GM19099 (cell line): ENCODE measurements around the gene BCKDHA.

ENCODE experiments used
- POLR2A ChIP-seq: IDR thresholded peaks from 3 replicates; pipeline ENCODE4 v1.6.1; 2011; ENCODE audit warnings: low read depth; ENCODE audit not compliant: insufficient read length; ENCODE audit errors: extremely low read depth

BCKDHA gene

DNA sequence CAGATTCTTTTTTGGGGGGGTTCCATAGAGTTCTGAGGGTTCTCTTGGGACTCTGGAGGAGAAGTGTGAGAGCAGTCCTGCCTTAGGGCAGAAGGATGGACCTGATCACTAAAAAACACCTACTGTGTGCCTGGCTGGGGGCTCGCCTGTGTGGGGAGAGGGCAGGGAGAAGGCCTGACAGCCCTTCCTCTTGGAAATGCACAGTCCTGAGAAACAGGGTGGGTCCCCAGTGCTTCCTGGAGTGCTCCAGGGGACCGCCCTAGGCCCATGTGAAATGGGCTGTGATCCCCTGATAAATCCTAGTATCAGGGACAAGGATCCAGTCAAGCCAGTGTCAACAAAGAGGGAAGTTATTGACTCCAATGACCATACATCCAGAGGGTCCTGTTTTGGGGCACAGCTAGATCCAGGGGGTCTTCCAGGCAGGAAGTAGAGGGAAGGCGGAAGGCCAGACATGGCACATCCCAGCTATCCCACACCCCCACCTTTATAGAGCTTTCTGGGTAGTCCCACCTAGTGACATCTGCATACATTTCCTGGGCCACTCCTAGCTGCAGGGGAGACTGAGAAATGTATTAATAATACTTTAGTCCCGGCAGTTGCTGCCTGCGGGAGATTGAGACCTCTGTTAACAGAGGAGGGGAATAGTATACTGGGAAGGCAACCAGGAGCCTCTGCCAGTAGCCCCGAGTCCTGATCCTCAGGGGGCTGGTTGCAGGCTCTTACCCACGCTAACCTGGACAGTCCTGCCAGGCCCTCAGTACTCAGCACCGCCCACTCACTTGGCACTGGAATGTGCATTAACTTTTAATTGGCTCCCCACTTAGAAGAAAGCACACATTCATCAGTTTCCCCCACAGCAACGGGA, 13.7 kb downstream of the BCKDHA start:
- TF ChIP-seq POLR2A = no peak

DNA sequence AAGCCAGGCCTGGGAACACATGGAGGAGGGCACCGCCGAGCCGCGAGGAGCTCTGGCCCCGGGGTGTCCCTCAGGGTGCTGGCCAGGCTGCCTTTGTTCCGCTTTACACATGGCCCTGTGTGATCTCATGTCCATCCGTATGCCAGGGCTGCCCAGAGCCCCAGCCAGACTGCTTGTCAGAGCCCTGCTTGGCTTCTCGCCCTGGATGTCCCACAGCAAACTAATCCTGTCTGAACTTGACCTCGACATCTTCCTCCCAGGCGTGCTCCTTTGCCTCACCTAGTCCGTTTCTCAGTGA, 14.3 kb downstream of the BCKDHA start:
- TF ChIP-seq POLR2A = no peak

DNA sequence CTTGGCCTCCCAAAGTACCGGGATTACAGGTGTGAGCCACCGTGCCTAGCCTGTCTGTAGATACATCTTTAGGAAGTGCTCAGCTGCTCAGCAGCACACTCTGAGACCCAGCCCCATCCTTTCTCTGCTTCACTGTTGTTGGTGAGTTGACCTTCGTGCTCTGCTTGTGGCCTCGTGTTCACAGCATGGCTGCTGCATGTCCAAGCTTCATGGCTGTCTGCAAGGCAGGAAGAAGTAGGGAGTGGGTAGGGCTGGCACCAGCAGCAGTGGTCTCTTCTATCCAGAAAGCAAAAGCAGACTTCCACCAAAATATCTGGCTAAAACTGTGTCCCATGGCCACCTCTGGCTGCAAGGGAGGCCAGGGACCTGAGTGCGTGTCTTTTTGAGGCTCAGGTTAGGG, 15.3 kb downstream of the BCKDHA start:
- TF ChIP-seq POLR2A = no peak

DNA sequence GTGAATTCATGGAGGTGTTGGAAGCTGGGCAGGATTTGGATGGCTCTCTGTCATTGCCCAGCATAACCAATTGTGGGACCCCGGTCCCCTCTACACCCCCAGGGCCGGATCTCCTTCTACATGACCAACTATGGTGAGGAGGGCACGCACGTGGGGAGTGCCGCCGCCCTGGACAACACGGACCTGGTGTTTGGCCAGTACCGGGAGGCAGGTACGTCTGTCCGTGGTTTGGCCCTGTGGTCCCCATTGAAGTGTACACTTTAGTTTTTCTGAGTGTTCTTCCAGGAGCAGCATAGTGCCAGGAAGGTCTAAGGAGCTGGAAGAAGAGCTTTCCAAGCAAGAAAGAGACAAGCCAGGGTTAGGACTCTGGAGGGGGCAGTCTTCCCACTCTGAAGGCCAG, 16.3 kb downstream of the BCKDHA start:
- no peak for TF ChIP-seq POLR2A

DNA sequence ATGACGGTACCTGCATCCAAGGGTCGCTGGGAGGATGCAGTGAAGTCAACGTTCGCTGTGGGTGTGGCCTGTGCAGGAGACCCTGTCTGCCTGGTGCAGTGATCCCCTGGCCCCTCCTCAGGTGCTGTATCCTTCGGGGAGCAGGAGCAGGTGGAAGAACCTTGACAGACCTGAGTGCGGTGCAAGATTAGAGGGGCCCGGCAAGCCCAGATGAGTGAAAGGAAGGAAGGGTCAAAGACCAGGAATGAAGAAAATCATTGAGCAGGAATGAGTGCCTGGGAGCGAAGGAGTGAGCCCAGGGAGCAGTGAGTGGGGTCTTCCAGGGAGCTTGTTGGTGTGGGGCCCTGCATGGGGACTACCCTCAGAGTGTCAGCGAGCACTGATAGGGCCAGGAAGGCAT, 16.8 kb downstream of the BCKDHA start:
- TF ChIP-seq POLR2A = no peak

DNA sequence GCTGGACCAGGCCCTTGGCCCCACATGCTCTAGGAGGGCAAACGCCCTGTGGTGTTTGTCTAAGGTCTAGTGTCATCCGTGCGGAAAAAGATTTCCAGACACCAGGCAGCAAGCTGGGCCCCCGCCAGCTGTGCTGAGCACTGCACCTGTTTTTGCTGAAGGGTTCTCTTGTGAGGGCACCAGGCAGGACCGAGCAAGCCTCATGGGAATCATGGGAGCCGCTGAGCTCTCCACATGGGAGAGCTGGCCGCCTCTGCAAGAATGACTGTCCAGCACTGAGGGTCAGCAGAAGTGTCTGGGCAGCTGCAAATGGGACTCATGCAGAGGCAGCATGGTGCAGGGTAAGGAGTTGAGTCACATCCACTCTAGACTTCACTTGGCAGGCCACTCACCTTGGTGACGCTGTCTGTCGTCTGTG, 17.5 kb downstream of the BCKDHA start:
- no peak for TF ChIP-seq POLR2A

DNA sequence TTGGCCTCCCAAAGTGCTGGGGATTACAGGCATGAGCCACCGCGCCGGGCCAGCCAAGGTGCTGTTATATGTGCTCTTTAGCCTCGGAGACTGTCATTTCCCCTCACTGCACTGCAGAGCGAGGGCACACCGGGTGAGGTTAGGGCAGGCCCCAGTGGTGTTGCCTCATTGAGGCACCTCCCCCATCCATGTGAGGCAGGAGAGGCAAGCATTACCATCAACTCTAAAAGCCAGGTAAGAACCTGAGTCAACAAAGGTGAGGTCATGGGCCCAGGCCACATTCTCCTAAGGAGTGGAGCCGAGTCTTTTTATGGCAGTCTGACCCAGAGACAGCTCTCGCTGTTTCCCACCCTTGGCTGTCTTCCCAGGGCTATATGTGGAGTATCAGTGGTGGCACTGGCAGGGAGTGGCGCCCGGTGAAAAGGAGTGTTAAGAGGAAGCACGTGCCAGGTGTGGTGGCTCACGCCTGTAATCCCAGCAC, 18.6 kb downstream of the BCKDHA start:
- TF ChIP-seq POLR2A = no peak

DNA sequence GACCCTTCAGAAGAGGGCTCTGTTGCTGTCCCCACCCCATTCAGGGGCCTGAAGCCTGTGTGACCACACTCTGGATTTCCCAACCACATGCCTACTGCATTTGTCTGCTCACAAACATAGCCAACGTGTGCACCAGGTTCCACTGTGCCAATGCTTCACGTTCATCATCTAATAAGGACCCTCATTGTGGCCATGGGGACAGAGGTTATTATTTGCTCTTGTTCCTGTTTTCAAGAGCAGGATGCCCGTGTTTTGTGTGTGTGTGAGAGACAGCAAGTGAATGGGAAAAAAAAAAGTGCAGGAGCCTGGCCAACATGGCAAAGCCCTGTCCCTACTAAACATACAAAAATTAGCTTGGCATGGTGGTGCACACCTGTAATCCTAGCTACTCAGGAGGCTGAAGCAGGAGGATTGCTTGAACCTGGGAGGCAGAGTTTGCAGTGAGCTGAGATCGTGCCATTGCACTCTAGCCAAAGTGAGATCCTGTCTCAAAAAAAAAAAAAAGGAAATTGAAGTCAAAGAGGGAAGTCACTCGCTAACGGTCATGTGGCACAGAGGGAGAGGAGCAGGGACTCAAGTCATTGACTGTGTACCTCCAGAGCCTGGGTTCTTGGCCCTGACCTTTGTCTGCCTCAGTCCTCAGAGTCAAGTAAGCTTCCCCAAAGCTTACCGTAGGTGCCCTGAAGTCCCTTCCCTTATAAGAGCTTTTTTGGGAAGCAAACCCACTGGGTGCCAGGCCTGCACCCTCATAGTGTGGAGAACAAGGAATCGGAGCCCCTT, 22.7 kb downstream of the BCKDHA start:
- TF ChIP-seq POLR2A = no peak

DNA sequence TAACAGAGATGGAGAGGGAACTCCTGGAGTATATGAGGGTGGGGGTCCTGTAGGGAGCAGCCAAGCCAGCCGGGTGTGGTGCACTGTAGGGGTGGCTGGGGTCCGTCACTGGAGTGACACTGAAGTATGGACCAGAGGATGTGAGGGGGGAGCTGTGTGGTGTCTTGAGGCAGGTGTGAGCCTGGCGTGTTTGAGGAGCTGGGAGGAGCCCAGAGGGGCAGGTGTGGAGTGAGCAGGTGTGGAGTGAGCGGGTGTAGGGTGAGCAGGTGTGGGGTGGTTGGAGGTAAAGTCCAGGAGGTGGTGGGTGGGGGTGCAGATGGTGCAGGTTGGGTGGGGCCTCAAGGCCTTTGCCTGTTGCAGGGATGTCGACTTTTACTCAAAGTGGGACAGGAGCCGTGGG, 23.7 kb downstream of the BCKDHA start:
- TF ChIP-seq POLR2A = no peak

DNA sequence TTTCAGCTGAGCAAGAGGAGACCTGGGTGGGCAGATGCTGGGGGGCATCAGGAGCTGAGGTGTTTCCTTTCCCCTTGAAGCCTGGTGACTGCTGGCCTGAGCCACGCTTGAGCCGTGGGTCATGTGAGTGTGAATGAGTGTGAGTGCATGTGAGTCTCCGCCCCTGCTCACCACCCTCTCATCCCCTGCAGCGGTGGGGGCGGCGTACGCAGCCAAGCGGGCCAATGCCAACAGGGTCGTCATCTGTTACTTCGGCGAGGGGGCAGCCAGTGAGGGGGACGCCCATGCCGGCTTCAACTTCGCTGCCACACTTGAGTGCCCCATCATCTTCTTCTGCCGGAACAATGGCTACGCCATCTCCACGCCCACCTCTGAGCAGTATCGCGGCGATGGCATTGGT, 24.4 kb downstream of the BCKDHA start:
- no peak for TF ChIP-seq POLR2A

DNA sequence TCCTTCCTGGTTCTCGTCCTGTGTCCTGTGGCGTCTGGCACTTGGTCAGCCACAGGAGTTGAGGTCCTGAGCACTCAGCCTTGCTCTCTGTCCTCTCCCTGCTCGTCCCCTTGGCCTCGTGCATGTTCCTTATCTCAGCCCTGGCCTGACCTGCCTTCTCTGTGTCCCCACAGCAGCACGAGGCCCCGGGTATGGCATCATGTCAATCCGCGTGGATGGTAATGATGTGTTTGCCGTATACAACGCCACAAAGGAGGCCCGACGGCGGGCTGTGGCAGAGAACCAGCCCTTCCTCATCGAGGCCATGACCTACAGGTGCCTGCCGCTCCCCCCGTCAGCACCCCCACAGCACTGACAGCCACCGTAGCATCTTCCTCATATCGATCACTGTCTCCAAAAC, 24.8 kb downstream of the BCKDHA start:
- TF ChIP-seq POLR2A = no peak

DNA sequence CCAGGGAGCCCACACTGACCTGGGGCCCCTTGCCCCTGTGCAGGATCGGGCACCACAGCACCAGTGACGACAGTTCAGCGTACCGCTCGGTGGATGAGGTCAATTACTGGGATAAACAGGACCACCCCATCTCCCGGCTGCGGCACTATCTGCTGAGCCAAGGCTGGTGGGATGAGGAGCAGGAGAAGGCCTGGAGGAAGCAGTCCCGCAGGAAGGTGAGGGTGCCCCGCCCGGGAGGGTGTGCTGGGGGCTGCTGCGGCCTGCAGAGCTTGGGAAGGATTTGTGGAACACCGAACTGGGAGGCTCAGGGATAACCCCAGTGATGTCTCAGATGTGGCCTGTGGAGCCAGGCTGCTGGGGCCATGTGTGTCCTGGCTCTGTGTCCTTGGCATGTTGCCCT, 25.3 kb downstream of the BCKDHA start:
- TF ChIP-seq POLR2A = no peak

DNA sequence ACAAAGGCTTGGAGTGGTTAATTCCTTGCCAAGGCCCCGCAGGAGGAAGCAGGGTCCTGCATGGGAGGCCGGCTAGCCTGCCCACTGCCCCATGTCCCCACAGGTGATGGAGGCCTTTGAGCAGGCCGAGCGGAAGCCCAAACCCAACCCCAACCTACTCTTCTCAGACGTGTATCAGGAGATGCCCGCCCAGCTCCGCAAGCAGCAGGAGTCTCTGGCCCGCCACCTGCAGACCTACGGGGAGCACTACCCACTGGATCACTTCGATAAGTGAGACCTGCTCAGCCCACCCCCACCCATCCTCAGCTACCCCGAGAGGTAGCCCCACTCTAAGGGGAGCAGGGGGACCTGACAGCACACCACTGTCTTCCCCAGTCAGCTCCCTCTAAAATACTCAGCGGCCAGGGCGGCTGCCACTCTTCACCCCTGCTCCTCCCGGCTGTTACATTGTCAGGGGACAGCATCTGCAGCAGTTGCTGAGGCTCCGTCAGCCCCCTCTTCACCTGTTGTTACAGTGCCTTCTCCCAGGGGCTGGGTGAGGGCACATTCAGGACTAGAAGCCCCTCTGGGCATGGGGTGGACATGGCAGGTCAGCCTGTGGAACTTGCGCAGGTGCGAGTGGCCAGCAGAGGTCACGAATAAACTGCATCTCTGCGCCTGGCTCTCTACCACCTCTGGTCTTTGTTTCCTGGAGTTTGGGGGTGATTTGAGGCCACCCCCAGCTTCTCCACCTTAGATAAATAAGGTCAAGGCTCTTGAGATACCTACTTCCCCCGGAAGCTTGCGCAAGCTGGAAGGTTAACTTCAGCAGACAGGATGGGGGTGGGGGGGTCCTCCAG, 26.9 kb downstream of the BCKDHA start:
- TF ChIP-seq POLR2A = no peak

DNA sequence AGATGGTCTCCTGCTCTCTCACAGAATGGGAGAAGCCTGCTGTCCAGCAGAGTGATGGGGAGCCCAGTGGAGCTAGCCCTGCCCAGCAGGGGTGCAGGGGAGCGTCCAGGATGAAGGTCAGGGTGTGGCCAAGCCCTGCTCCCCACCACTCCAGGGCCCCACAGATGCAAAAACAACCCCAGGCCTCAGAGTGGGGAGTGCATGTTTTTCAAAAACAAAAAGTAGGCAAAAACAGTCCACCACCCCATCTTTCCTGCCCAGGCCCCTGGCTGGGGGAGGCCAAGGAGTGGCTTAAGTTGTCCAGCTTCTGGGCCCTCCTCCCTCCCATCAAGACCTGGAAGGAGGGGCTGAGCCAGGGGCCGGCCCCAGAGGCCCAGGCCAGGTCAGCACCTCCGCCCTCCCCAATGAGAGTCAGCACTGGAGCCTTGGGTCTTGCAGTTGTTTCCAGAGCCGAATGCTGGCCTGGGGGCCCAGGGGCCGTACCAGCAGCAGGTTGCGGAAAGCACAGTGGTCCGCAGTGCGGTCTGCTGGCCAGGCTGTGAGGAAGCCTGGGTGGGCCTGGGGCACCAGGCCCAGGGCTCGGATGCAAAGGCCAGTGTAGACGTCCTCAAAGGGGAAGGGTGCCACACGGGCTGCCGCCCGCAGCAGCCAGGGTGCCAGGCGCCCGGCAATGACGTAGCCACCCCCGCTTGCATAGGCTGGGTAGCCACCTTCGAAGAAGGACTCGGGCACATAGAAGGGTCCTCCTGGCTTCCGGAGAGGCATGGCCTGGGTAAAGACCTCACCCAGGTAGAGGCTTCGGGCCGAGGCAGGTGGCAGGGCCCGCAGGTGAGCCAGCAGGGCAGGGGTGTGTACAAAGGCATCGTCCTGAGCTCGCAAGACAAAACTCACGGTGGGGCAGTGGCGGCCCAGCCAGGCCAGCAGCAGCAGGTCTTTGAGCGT, 27.8 kb downstream of the BCKDHA start:
- TF ChIP-seq POLR2A = no peak

DNA sequence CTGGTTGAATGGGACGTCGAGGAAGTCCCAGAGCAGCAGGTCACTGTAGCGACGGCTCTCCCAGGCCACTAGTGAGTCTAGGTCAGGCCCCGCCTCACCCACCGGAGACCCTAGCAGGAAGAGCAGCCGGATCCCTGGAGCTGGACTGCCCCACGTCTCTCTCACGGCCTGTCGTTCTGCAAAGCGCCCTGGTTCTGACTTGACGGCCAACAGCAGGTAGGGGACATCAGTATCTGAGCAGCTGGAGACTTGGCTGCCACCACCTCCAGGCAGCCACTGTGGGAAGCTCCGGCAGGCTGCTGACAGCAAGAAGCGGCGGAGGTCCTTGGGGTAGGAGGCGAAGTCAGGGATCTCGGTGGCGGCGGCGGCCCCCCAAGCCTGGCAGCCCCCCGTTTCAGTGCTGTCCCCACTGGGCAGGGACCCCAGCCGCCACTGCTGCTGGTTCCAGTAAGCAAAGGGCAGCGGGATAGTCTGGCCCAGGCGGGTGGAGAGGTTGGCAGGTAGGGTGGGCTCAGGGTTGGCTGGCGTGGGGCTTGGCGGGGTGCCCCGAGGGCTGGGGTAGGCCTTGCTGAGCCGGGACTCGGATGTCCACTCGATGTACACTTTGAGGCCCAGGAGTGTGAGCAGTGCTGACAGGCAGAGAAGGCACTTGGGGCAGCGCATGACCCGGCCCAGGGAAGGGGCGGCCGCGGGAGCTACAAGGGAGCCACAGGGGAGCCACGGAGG, 28.7 kb downstream of the BCKDHA start:
- no peak for TF ChIP-seq POLR2A
